ENCODE results near the gene CDS2.
A peak's percentile ranks its signal among the peaks of the same experiment; 100 is the strongest.

CDS2 gene

GRCh38 chr20:5104479-5104878 is 22.3 kb upstream of the CDS2 start:
- no peak for TF ChIP-seq CTCF (IDR thresholded peaks at IDR 0.05)
- TF ChIP-seq ZFX (IDR thresholded peaks at IDR 0.05; ENCODE audit: borderline replicate concordance) = no peak
- no peak overlapping the region for H3K27ac ChIP-seq

- no peak overlapping the region for H3K27ac ChIP-seq
- TF ChIP-seq CTCF (IDR thresholded peaks at IDR 0.05) = no peak
- no peak for TF ChIP-seq ZFX (IDR thresholded peaks at IDR 0.05; ENCODE audit: borderline replicate concordance)
Observed at GRCh38 chr20:5109276-5109675, 17.5 kb upstream of the CDS2 start.

- TF ChIP-seq ZFX (IDR thresholded peaks at IDR 0.05; ENCODE audit: borderline replicate concordance) (no peak), CTCF (IDR thresholded peaks at IDR 0.05) (no peak)
- H3K27ac ChIP-seq = peak overlapping the region; percentile 96
Observed at GRCh38 chr20:5113615-5113986, 13.2 kb upstream of the CDS2 start.

- peak overlapping the region; percentile 96 for H3K27ac ChIP-seq
- TF ChIP-seq CTCF (IDR thresholded peaks at IDR 0.05) = no peak
- TF ChIP-seq ZFX (IDR thresholded peaks at IDR 0.05; ENCODE audit: borderline replicate concordance) = no peak
Observed at GRCh38 chr20:5114403-5114802, 12.4 kb upstream of the CDS2 start.

GRCh38 chr20:5116875-5117274 is 9.9 kb upstream of the CDS2 start:
- H3K27ac ChIP-seq = peak overlapping the region; percentile 94
- no peak for TF ChIP-seq CTCF (IDR thresholded peaks at IDR 0.05)
- TF ChIP-seq ZFX (IDR thresholded peaks at IDR 0.05; ENCODE audit: borderline replicate concordance) = no peak

- H3K27ac ChIP-seq = peak overlapping the region; percentile 94
- TF ChIP-seq CTCF (IDR thresholded peaks at IDR 0.05) (no peak), ZFX (IDR thresholded peaks at IDR 0.05; ENCODE audit: borderline replicate concordance) (no peak)
Observed at GRCh38 chr20:5118220-5119142, 8.3 kb upstream of the CDS2 start.

GRCh38 chr20:5119143-5119434 is 7.7 kb upstream of the CDS2 start:
- H3K27ac ChIP-seq = peak overlapping the region; percentile 94
- TF ChIP-seq CTCF (IDR thresholded peaks at IDR 0.05) = no peak
- TF ChIP-seq ZFX (IDR thresholded peaks at IDR 0.05; ENCODE audit: borderline replicate concordance) = no peak

Data from 22Rv1 (cell line).